GM19397 (cell line): ENCODE data around the gene UNC5A.
"Not testable (repeated sequence)": the region's sequence is repeated elsewhere in the genome, so short reads cannot be mapped to it uniquely, and the experiment has no call there.

ENCODE experiments used
- ATAC-seq: cut with Tn5 transposase; IDR thresholded peaks from one replicate; pipeline ENCODE4 v1.9.1; 2021; ENCODE audit warnings: mild to moderate bottlenecking, moderate library complexity; ENCODE audit not compliant: unreplicated experiment

The UNC5A gene

GRCh38 chr5:176861276-176861675 is 50.9 kb downstream of the UNC5A start:
- no peak for ATAC-seq

- no peak for ATAC-seq
Measured at GRCh38 chr5:176862330-176862995, 52.1 kb downstream of the UNC5A start.

GRCh38 chr5:176863041-176863764 is 52.8 kb downstream of the UNC5A start:
- no peak for ATAC-seq

GRCh38 chr5:176863765-176864098 is 53.4 kb downstream of the UNC5A start:
- ATAC-seq, result no peak

GRCh38 chr5:176864755-176865154 is 54.4 kb downstream of the UNC5A start:
- ATAC-seq, result no peak

- ATAC-seq, result no peak
Measured at GRCh38 chr5:176865964-176866363, 55.6 kb downstream of the UNC5A start.

GRCh38 chr5:176866707-176867310 is 56.5 kb downstream of the UNC5A start:
- ATAC-seq, result no peak

- ATAC-seq, result no peak
Measured at GRCh38 chr5:176868126-176868525, 57.8 kb downstream of the UNC5A start.

- no peak for ATAC-seq
Measured at GRCh38 chr5:176868731-176869130, 58.4 kb downstream of the UNC5A start.

GRCh38 chr5:176869501-176870109 is 59.2 kb downstream of the UNC5A start:
- ATAC-seq, result no peak

GRCh38 chr5:176870110-176870591 is 59.8 kb downstream of the UNC5A start:
- no peak for ATAC-seq

- ATAC-seq, result not testable (repeated sequence)
Measured at GRCh38 chr5:176870644-176871043, 60.3 kb downstream of the UNC5A start.

GRCh38 chr5:176872586-176872985 is 62.2 kb downstream of the UNC5A start:
- not testable (repeated sequence) for ATAC-seq

GRCh38 chr5:176873011-176873410 is 62.7 kb downstream of the UNC5A start:
- not testable (repeated sequence) for ATAC-seq

- ATAC-seq, result no peak
Measured at GRCh38 chr5:176873541-176874172, 63.3 kb downstream of the UNC5A start.

- no peak for ATAC-seq
Measured at GRCh38 chr5:176874198-176874780, 63.9 kb downstream of the UNC5A start.

- no peak for ATAC-seq
Measured at GRCh38 chr5:176875014-176875550, 64.7 kb downstream of the UNC5A start.

GRCh38 chr5:176875783-176876505 is 65.6 kb downstream of the UNC5A start:
- no peak for ATAC-seq

- ATAC-seq, result no peak
Measured at GRCh38 chr5:176876506-176877431, 66.4 kb downstream of the UNC5A start.
